GM23338 (cell line): ENCODE results near the gene PLCD4. TPM values are rescaled to one million over a fixed set of nuclear protein-coding genes. Genes with fewer than 3 reads are reported as not detected.

Experiments used
- ATAC-seq: fragments of 200-7000 bp; cut with Tn5 transposase; 3 replicates; pipeline ENCODE4 v1.9.1; 2020
- DNase-seq: peaks from one replicate; pipeline ENCODE4 v3.0.0-alpha.2; 2015; ENCODE audit warnings: low spot score
- H2AFZ ChIP-seq: fragments of 200-600 bp; sonication (generic); 2 replicates; pipeline ENCODE4 v1.8.0; 2016; ENCODE audit warnings: antibody characterized with exemption, mild to moderate bottlenecking, moderate library complexity
- H3F3A ChIP-seq: fragments of 200-600 bp; sonication (generic); replicated peaks from 2 replicates; pipeline ENCODE4 v1.8.0; 2017; ENCODE audit warnings: antibody characterized with exemption, mixed run types, low read depth
- H3K27ac ChIP-seq: fragments of 200-600 bp; sonication (generic); 2 replicates; pipeline ENCODE4 v1.6.1; 2016; ENCODE audit warnings: low read depth
- H3K27me3 ChIP-seq: fragments of 200-600 bp; sonication (generic); 2 replicates; pipeline ENCODE4 v1.8.0; 2016; ENCODE audit warnings: mild to moderate bottlenecking, mixed run types, moderate library complexity; ENCODE audit not compliant: insufficient read depth
- H3K36me3 ChIP-seq: fragments of 200-600 bp; sonication (generic); 2 replicates; pipeline ENCODE4 v1.8.0; 2016; ENCODE audit warnings: mild to moderate bottlenecking; ENCODE audit not compliant: insufficient read depth
- H3K4me1 ChIP-seq: fragments of 200-600 bp; sonication (generic); 2 replicates; pipeline ENCODE4 v1.8.0; 2016; ENCODE audit warnings: mild to moderate bottlenecking, moderate library complexity; ENCODE audit not compliant: insufficient read depth
- H3K4me2 ChIP-seq: fragments of 200-600 bp; sonication (generic); 2 replicates; pipeline ENCODE4 v1.7.1; 2017; ENCODE audit warnings: mixed run types
- H3K4me3 ChIP-seq: fragments of 200-600 bp; sonication (generic); 2 replicates; pipeline ENCODE4 v1.6.1; 2016; ENCODE audit warnings: mixed run types
- H3K79me2 ChIP-seq: fragments of 200-600 bp; sonication (generic); replicated peaks from 2 replicates; pipeline ENCODE4 v1.8.0; 2017; ENCODE audit warnings: mild to moderate bottlenecking; ENCODE audit not compliant: insufficient read depth
- H3K9me2 ChIP-seq: fragments of 200-600 bp; sonication (generic); 2 replicates; pipeline ENCODE4 v1.8.0; 2017; ENCODE audit not compliant: insufficient read depth
- H4K20me1 ChIP-seq: fragments of 200-600 bp; sonication (generic); replicated peaks from 2 replicates; pipeline ENCODE4 v1.8.0; 2017; ENCODE audit warnings: mild to moderate bottlenecking; ENCODE audit not compliant: insufficient read depth
- H3K27ac Mint-ChIP-seq: 2 replicates; pipeline ENCODE4 v1.8.0; 2020; ENCODE audit warnings: inconsistent platforms, mild to moderate bottlenecking, moderate library complexity, mixed read lengths
- H3K27me3 Mint-ChIP-seq: 3 replicates; pipeline ENCODE4 v1.8.0; 2022; ENCODE audit warnings: low read depth, mild to moderate bottlenecking, moderate library complexity, mixed read lengths, inconsistent platforms; ENCODE audit not compliant: insufficient read depth, poor library complexity
- H3K36me3 Mint-ChIP-seq: 3 replicates; pipeline ENCODE4 v1.8.0; 2021; ENCODE audit warnings: low read depth, mild to moderate bottlenecking, inconsistent platforms, moderate library complexity, mixed read lengths
- H3K4me1 Mint-ChIP-seq: 3 replicates; pipeline ENCODE4 v1.8.0; 2020; ENCODE audit warnings: mild to moderate bottlenecking, inconsistent platforms, mixed read lengths
- H3K4me3 Mint-ChIP-seq: 3 replicates; pipeline ENCODE4 v1.8.0; 2021; ENCODE audit warnings: moderate library complexity, mild to moderate bottlenecking, inconsistent platforms, mixed read lengths
- H3K9me3 Mint-ChIP-seq: 3 replicates; pipeline ENCODE4 v1.8.0; 2020; ENCODE audit warnings: moderate library complexity, mild to moderate bottlenecking, inconsistent platforms, mixed read lengths
- CREB1 ChIP-seq: fragments of 250-450 bp; sonication (Bioruptor Pico); IDR thresholded peaks from 2 replicates; pipeline ENCODE4 v1.5.0; 2020; ENCODE audit warnings: low read depth, mild to moderate bottlenecking, moderate library complexity
- CTCF ChIP-seq, 2 experiments: fragments of 200-600 bp in 1 of 2; sonication (generic) in 1 of 2; conservative IDR thresholded peaks; 2 replicates each; pipeline versions ENCODE4 v1.5.1 to v1.6.1; 2016 to 2017; ENCODE audit warnings: antibody characterized with exemption in 2 of 2, low read depth in 2 of 2, mild to moderate bottlenecking in 2 of 2, moderate library complexity in 1 of 2
- EZH2 ChIP-seq: fragments of 200-600 bp; sonication (generic); IDR thresholded peaks from one replicate; pipeline ENCODE4 v1.8.0; 2017; ENCODE audit warnings: antibody characterized with exemption, mild to moderate bottlenecking, low read depth; ENCODE audit not compliant: unreplicated experiment
- NANOG ChIP-seq: IDR thresholded peaks from 2 replicates; pipeline ENCODE4 v1.6.1; 2016; ENCODE audit warnings: antibody characterized with exemption, borderline replicate concordance
- POLR2AphosphoS5 ChIP-seq: IDR thresholded peaks from 2 replicates; pipeline ENCODE4 v1.6.1; 2016; ENCODE audit warnings: antibody characterized with exemption, low read depth
- STAT1 ChIP-seq: IDR thresholded peaks from one replicate; pipeline ENCODE4 v1.6.1; 2016; ENCODE audit warnings: antibody characterized with exemption; ENCODE audit not compliant: unreplicated experiment
- ZNF114 ChIP-seq: fragments of 250-450 bp; sonication (Bioruptor Pico); IDR thresholded peaks from 2 replicates; pipeline ENCODE4 v1.5.0; 2020; ENCODE audit warnings: mild to moderate bottlenecking, moderate library complexity
- polyA plus RNA-seq: library from polyadenylated mRNA; unstranded; fragments of >200 nt; fragmentation: Nextera tagmentation; extraction: Ambion mirVana; gene quantifications from 2 replicates; pipeline ENCODE4 v1.2.1, GENCODE V29; 2016
- total RNA-seq: library from RNA; depleted of rRNA; stranded (reverse); fragments of >200 nt; shearing (Covaris generic); gene quantifications from 2 replicates; pipeline ENCODE4 v1.2.3, GENCODE V29; 2014
- TF ChIP-seq, protein P1 (sequence below): fragments of 250-450 bp; sonication (Bioruptor Pico); IDR thresholded peaks from 2 replicates; pipeline ENCODE4 v1.5.0; 2020; ENCODE audit warnings: mild to moderate bottlenecking, moderate library complexity

Gene PLCD4
- total and polyA plus RNA-seq, 2 experiments from 2014 or later, result 0.80 to 1.3 TPM

DNA sequence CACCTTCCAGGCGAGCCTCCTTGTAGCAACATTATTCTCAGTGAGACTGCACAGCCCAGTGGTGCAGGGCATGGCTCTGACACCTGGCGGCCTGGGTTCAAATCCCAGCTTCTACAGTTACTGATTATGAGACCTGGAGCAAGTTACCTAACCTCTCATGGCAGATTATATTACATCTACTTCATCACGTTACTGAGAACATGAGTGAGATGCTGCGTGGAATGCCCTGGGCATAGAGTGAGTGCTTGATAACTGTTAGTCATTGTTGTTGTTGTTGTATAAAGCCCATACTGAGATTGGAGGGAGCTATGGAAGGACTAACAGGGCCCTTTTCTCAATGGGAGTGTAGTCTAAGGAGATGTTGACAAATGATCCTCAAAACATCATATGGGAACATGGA is 18.7 kb downstream of the PLCD4 start:
- no peak for TF ChIP-seq POLR2AphosphoS5
- no peak for TF ChIP-seq CTCF (conservative IDR thresholded peaks at IDR 0.05; ENCODE audit: low read depth in 2 of 2)
- TF ChIP-seq EZH2, result no peak
- TF ChIP-seq STAT1, result no peak
- TF ChIP-seq ZNF114 (CRISPR knock-in tag), result no peak
- TF ChIP-seq, protein P1, sequence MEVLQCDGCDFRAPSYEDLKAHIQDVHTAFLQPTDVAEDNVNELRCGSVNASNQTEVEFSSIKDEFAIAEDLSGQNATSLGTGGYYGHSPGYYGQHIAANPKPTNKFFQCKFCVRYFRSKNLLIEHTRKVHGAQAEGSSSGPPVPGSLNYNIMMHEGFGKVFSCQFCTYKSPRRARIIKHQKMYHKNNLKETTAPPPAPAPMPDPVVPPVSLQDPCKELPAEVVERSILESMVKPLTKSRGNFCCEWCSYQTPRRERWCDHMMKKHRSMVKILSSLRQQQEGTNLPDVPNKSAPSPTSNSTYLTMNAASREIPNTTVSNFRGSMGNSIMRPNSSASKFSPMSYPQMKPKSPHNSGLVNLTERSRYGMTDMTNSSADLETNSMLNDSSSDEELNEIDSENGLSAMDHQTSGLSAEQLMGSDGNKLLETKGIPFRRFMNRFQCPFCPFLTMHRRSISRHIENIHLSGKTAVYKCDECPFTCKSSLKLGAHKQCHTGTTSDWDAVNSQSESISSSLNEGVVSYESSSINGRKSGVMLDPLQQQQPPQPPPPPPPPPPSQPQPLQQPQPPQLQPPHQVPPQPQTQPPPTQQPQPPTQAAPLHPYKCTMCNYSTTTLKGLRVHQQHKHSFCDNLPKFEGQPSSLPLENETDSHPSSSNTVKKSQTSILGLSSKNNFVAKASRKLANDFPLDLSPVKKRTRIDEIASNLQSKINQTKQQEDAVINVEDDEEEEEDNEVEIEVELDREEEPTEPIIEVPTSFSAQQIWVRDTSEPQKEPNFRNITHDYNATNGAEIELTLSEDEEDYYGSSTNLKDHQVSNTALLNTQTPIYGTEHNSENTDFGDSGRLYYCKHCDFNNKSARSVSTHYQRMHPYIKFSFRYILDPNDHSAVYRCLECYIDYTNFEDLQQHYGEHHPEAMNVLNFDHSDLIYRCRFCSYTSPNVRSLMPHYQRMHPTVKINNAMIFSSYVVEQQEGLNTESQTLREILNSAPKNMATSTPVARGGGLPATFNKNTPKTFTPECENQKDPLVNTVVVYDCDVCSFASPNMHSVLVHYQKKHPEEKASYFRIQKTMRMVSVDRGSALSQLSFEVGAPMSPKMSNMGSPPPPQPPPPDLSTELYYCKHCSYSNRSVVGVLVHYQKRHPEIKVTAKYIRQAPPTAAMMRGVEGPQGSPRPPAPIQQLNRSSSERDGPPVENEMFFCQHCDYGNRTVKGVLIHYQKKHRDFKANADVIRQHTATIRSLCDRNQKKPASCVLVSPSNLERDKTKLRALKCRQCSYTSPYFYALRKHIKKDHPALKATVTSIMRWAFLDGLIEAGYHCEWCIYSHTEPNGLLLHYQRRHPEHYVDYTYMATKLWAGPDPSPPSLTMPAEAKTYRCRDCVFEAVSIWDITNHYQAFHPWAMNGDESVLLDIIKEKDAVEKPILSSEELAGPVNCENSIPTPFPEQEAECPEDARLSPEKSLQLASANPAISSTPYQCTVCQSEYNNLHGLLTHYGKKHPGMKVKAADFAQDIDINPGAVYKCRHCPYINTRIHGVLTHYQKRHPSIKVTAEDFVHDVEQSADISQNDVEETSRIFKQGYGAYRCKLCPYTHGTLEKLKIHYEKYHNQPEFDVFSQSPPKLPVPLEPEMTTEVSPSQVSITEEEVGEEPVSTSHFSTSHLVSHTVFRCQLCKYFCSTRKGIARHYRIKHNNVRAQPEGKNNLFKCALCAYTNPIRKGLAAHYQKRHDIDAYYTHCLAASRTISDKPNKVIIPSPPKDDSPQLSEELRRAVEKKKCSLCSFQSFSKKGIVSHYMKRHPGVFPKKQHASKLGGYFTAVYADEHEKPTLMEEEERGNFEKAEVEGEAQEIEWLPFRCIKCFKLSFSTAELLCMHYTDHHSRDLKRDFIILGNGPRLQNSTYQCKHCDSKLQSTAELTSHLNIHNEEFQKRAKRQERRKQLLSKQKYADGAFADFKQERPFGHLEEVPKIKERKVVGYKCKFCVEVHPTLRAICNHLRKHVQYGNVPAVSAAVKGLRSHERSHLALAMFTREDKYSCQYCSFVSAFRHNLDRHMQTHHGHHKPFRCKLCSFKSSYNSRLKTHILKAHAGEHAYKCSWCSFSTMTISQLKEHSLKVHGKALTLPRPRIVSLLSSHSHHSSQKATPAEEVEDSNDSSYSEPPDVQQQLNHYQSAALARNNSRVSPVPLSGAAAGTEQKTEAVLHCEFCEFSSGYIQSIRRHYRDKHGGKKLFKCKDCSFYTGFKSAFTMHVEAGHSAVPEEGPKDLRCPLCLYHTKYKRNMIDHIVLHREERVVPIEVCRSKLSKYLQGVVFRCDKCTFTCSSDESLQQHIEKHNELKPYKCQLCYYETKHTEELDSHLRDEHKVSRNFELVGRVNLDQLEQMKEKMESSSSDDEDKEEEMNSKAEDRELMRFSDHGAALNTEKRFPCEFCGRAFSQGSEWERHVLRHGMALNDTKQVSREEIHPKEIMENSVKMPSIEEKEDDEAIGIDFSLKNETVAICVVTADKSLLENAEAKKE (CRISPR knock-in tag), result no peak
- TF ChIP-seq CREB1, result no peak
- TF ChIP-seq NANOG, result no peak
- Histone ChIP-seq H3K36me3 (no peaks in the 10 kb centered on the region), H3K4me1 (no peaks in the 10 kb centered on the region), H2AFZ (peak overlapping the region; percentile 52; the same call in 1 of the 2 replicates), H3K27me3 (no peaks in the 10 kb centered on the region), H3K9me2 (no peaks in the 10 kb centered on the region), H3K4me3 (no peak overlapping the region), H3K27ac (no peak overlapping the region), H3K79me2 (no peaks in the 10 kb centered on the region), H3K4me2 (no peak overlapping the region), H3F3A (no peaks in the 10 kb centered on the region), H4K20me1 (no peaks in the 10 kb centered on the region)
- Mint-ChIP-seq H3K4me3 (no peak overlapping the region), H3K27me3 (peaks cover 6% of the 10 kb centered on the region), H3K36me3 (no peaks in the 10 kb centered on the region), H3K9me3 (no peaks in the 10 kb centered on the region), H3K4me1 (peaks cover 2% of the 10 kb centered on the region; the same call in 1 of the 3 replicates), H3K27ac (no peak overlapping the region)
- ATAC-seq, result no peak
- no peak for DNase-seq
